Parathyroid adenoma (tissue), 2 donors: ENCODE measurements around the gene KRT77.
"Not testable (repeated sequence)": the region's sequence is repeated elsewhere in the genome, so short reads cannot be mapped to it uniquely, and the experiment has no call there.

ENCODE experiments used
- H2AFZ ChIP-seq: fragments of 300-600 bp; sonication (generic); one replicate; pipeline ENCODE4 v1.7.0; 2017; ENCODE audit warnings: antibody characterized with exemption, mild to moderate bottlenecking
- H3K27ac ChIP-seq: fragments of 300-600 bp; sonication (generic); one replicate; pipeline ENCODE4 v1.7.0; 2017
- H3K27me3 ChIP-seq: fragments of 300-600 bp; sonication (generic); one replicate; pipeline ENCODE4 v1.7.0; 2017; ENCODE audit warnings: low read length; ENCODE audit not compliant: control insufficient read depth, insufficient read depth
- H3K36me3 ChIP-seq: fragments of 300-600 bp; sonication (generic); one replicate; pipeline ENCODE4 v1.7.0; 2017; ENCODE audit warnings: low read length; ENCODE audit not compliant: control insufficient read depth, insufficient read depth
- H3K4me1 ChIP-seq: fragments of 300-600 bp; sonication (generic); one replicate; pipeline ENCODE4 v1.7.0; 2017; ENCODE audit warnings: control low read depth
- H3K4me2 ChIP-seq: fragments of 300-600 bp; sonication (generic); one replicate; pipeline ENCODE4 v1.7.0; 2017; ENCODE audit warnings: low read length
- H3K4me3 ChIP-seq: fragments of 300-600 bp; sonication (generic); one replicate; pipeline ENCODE4 v1.7.0; 2017; ENCODE audit warnings: low read depth, low read length
- H3K79me2 ChIP-seq: fragments of 300-600 bp; sonication (generic); one replicate; pipeline ENCODE4 v1.7.0; 2017; ENCODE audit warnings: control low read depth
- H3K9ac ChIP-seq: fragments of 300-600 bp; sonication (generic); one replicate; pipeline ENCODE4 v1.7.0; 2017; ENCODE audit warnings: mild to moderate bottlenecking
- H3K9me3 ChIP-seq: fragments of 300-600 bp; sonication (generic); one replicate; pipeline ENCODE4 v1.7.0; 2017; ENCODE audit warnings: low read length; ENCODE audit not compliant: control insufficient read depth
- CTCF ChIP-seq: fragments of 300-600 bp; sonication (generic); IDR thresholded peaks from one replicate; pipeline ENCODE4 v1.7.0; 2017; ENCODE audit warnings: antibody characterized with exemption, mild to moderate bottlenecking
- donor health status: primary hyperparathyroidism.

Gene KRT77

GRCh38 chr12:52672321-52672933 lies 30.9 kb downstream of the KRT77 start:
- H3K36me3 ChIP-seq = no peaks in the 10 kb centered on the region
- H3K9ac ChIP-seq = no peak overlapping the region
- H3K27me3 ChIP-seq = no peaks in the 10 kb centered on the region
- H3K4me2 ChIP-seq = no peak overlapping the region
- no peaks in the 10 kb centered on the region for H3K4me1 ChIP-seq
- TF ChIP-seq CTCF = no peak
- no peaks in the 10 kb centered on the region for H3K9me3 ChIP-seq
- no peaks in the 10 kb centered on the region for H3K79me2 ChIP-seq
- no peak overlapping the region for H3K4me3 ChIP-seq
- H2AFZ ChIP-seq = no peak overlapping the region
- no peak overlapping the region for H3K27ac ChIP-seq

- Histone ChIP-seq H3K9ac (no peak overlapping the region), H3K27ac (no peak overlapping the region), H3K4me2 (no peak overlapping the region), H3K79me2 (no peaks in the 10 kb centered on the region), H3K9me3 (no peaks in the 10 kb centered on the region), H3K27me3 (no peaks in the 10 kb centered on the region), H3K4me1 (no peaks in the 10 kb centered on the region), H3K36me3 (no peaks in the 10 kb centered on the region), H3K4me3 (no peak overlapping the region), H2AFZ (no peak overlapping the region)
- no peak for TF ChIP-seq CTCF
Observed at GRCh38 chr12:52670961-52671360, 32.4 kb downstream of the KRT77 start.

GRCh38 chr12:52670506-52670905 lies 32.8 kb downstream of the KRT77 start:
- no peak overlapping the region for H2AFZ ChIP-seq
- H3K9ac ChIP-seq = no peak overlapping the region
- H3K27ac ChIP-seq = no peak overlapping the region
- H3K4me1 ChIP-seq = no peaks in the 10 kb centered on the region
- TF ChIP-seq CTCF = no peak
- no peaks in the 10 kb centered on the region for H3K79me2 ChIP-seq
- H3K4me3 ChIP-seq = no peak overlapping the region
- no peaks in the 10 kb centered on the region for H3K9me3 ChIP-seq
- no peaks in the 10 kb centered on the region for H3K36me3 ChIP-seq
- H3K4me2 ChIP-seq = no peak overlapping the region
- no peaks in the 10 kb centered on the region for H3K27me3 ChIP-seq

- H3K36me3 ChIP-seq, H3K4me1 ChIP-seq, H3K27me3 ChIP-seq, H3K4me3 ChIP-seq, H3K27ac ChIP-seq, H2AFZ ChIP-seq, H3K9ac ChIP-seq, H3K9me3 ChIP-seq, H3K4me2 ChIP-seq, H3K79me2 ChIP-seq: not testable (repeated sequence)
Observed at GRCh38 chr12:52669941-52670340, 33.4 kb downstream of the KRT77 start.

- H3K36me3 ChIP-seq = no peaks in the 10 kb centered on the region
Observed at GRCh38 chr12:52669426-52669825, 33.9 kb downstream of the KRT77 start.

More at GRCh38 chr12:52669426-52669825, 33.9 kb downstream of the KRT77 start:
- Histone ChIP-seq H2AFZ (no peak overlapping the region), H3K27ac (no peak overlapping the region), H3K79me2 (no peaks in the 10 kb centered on the region), H3K4me2 (no peak overlapping the region), H3K27me3 (no peaks in the 10 kb centered on the region), H3K4me3 (no peak overlapping the region), H3K9ac (no peak overlapping the region), H3K9me3 (no peaks in the 10 kb centered on the region), H3K4me1 (no peaks in the 10 kb centered on the region)
- no peak for TF ChIP-seq CTCF
